Fibroblast of the aortic adventitia (primary cell): ENCODE results near the gene NUP98. TPM values are rescaled to one million over a fixed set of nuclear protein-coding genes. Genes with fewer than 3 reads are reported as not detected.

Experiments used
- DNase-seq: peaks from one replicate; pipeline ENCODE4 v3.0.0-alpha.2; 2010; ENCODE audit warnings: low read depth
- H3K4me3 ChIP-seq: 2 replicates; pipeline ENCODE4 v1.5.1; 2011; ENCODE audit warnings: low read depth, mild to moderate bottlenecking, control low read depth, low read length, moderate library complexity
- CTCF ChIP-seq: IDR thresholded peaks from 2 replicates; pipeline ENCODE4 v1.5.1; 2011; ENCODE audit warnings: mild to moderate bottlenecking, low read length, control low read depth, inconsistent platforms; ENCODE audit not compliant: insufficient read depth
- total RNA-seq: library from RNA; depleted of rRNA; stranded (reverse); fragments of >200 nt; gene quantifications from 2 replicates; pipeline ENCODE4 v1.2.3, GENCODE V29; 2012; ENCODE audit warnings: low replicate concordance

The NUP98 gene
- total RNA-seq, 1 donor: 123 TPM

- TF ChIP-seq CTCF: no peak
- no peak for DNase-seq
Observed at GRCh38 chr11:3737386-3737933, 59.9 kb downstream of the NUP98 start.

GRCh38 chr11:3736816-3737215 is 60.5 kb downstream of the NUP98 start:
- no peak for TF ChIP-seq CTCF
- H3K4me3 ChIP-seq: no peak overlapping the region
- no peak for DNase-seq

More at GRCh38 chr11:3737386-3737933, 59.9 kb downstream of the NUP98 start:
- no peak overlapping the region for H3K4me3 ChIP-seq

GRCh38 chr11:3735827-3736226 is 61.5 kb downstream of the NUP98 start:
- no peak for DNase-seq
- no peak for TF ChIP-seq CTCF
- no peak overlapping the region for H3K4me3 ChIP-seq

- H3K4me3 ChIP-seq: no peak overlapping the region
- no peak for TF ChIP-seq CTCF
- peak; percentile 14 for DNase-seq
Observed at GRCh38 chr11:3732671-3733436, 64.5 kb downstream of the NUP98 start.

GRCh38 chr11:3723014-3723708 is 74.2 kb downstream of the NUP98 start:
- DNase-seq: peak; percentile 99
- TF ChIP-seq CTCF: no peak
- H3K4me3 ChIP-seq: no peak overlapping the region

- DNase-seq: no peak
- no peak overlapping the region for H3K4me3 ChIP-seq
- no peak for TF ChIP-seq CTCF
Observed at GRCh38 chr11:3722100-3722499, 75.3 kb downstream of the NUP98 start.
